Stimulated activated CD8-positive, alpha-beta memory T cell treated with anti-CD3 and anti-CD28 coated beads, Interleukin-12 subunit alpha, Interleukin-12 subunit beta, amount 100 ng/mL, for 24 hours (primary cell): Measurements from ENCODE around the gene PLXNA4.

Experiments
- DNase-seq: peaks from one replicate; pipeline ENCODE4 v3.0.0-alpha.2; 2020; ENCODE audit errors: extremely low read depth

The PLXNA4 gene

GRCh38 chr7:132416395-132416794, 159.9 kb downstream of the PLXNA4 start:
- DNase-seq: no peak

GRCh38 chr7:132415259-132415658, 161.0 kb downstream of the PLXNA4 start:
- DNase-seq: no peak

- DNase-seq: no peak
Measured at GRCh38 chr7:132414857-132415256, 161.4 kb downstream of the PLXNA4 start.

GRCh38 chr7:132412435-132412834, 163.8 kb downstream of the PLXNA4 start:
- DNase-seq: no peak

GRCh38 chr7:132410861-132411541, 165.3 kb downstream of the PLXNA4 start:
- DNase-seq: no peak

GRCh38 chr7:132410385-132410784, 165.9 kb downstream of the PLXNA4 start:
- no peak for DNase-seq

- no peak for DNase-seq
Measured at GRCh38 chr7:132407764-132408163, 168.5 kb downstream of the PLXNA4 start.

- DNase-seq: no peak
Measured at GRCh38 chr7:132406039-132406438, 170.2 kb downstream of the PLXNA4 start.

- DNase-seq: no peak
Measured at GRCh38 chr7:132404261-132404660, 172.0 kb downstream of the PLXNA4 start.

- no peak for DNase-seq
Measured at GRCh38 chr7:132403465-132404110, 172.7 kb downstream of the PLXNA4 start.

GRCh38 chr7:132402751-132403245, 173.5 kb downstream of the PLXNA4 start:
- DNase-seq: no peak

GRCh38 chr7:132402096-132402495, 174.2 kb downstream of the PLXNA4 start:
- no peak for DNase-seq

GRCh38 chr7:132400561-132401142, 175.6 kb downstream of the PLXNA4 start:
- DNase-seq: no peak

- DNase-seq: no peak
Measured at GRCh38 chr7:132399367-132399766, 176.9 kb downstream of the PLXNA4 start.

GRCh38 chr7:132398253-132398925, 177.9 kb downstream of the PLXNA4 start:
- DNase-seq: no peak

- no peak for DNase-seq
Measured at GRCh38 chr7:132397070-132397469, 179.2 kb downstream of the PLXNA4 start.

- DNase-seq: no peak
Measured at GRCh38 chr7:132395361-132395760, 180.9 kb downstream of the PLXNA4 start.

GRCh38 chr7:132394283-132395198, 181.7 kb downstream of the PLXNA4 start:
- DNase-seq: no peak

GRCh38 chr7:132393789-132394261, 182.4 kb downstream of the PLXNA4 start:
- DNase-seq: no peak

- no peak for DNase-seq
Measured at GRCh38 chr7:132392713-132393112, 183.6 kb downstream of the PLXNA4 start.

GRCh38 chr7:132390705-132391104, 185.6 kb downstream of the PLXNA4 start:
- DNase-seq: no peak
